ENCODE data around the gene C4orf50.

C4orf50 gene

GRCh38 chr4:5878359-5878758 lies 139.9 kb downstream of the C4orf50 start:
- TF ChIP-seq CTCF (IDR thresholded peaks at IDR 0.05; ENCODE audit: low read depth, low read length) = no peak
- Histone ChIP-seq H3K9me3 (no peaks in the 10 kb centered on the region; the same call in 1 of the 2 replicates), H3K4me1 (no peaks in the 10 kb centered on the region), H3K27me3 (no peaks in the 10 kb centered on the region), H3K36me3 (peaks cover 7% of the 10 kb centered on the region), H3K4me3 (ENCODE audit: low read depth, low read length) (no peak overlapping the region)
- no peak for DNase-seq

- H3K36me3 ChIP-seq = peaks cover 16% of the 10 kb centered on the region
- no peak for TF ChIP-seq CTCF (IDR thresholded peaks at IDR 0.05; ENCODE audit: low read depth, low read length)
- H3K9me3 ChIP-seq = peaks cover 4% of the 10 kb centered on the region; the same call in 1 of the 2 replicates
- H3K27me3 ChIP-seq = no peaks in the 10 kb centered on the region
- no peaks in the 10 kb centered on the region for H3K4me1 ChIP-seq
- DNase-seq = no peak
- no peak overlapping the region for H3K4me3 ChIP-seq (ENCODE audit: low read depth, low read length)
These were observed 140.8 kb downstream of the C4orf50 start for GRCh38 chr4:5877392-5877791.

DNA sequence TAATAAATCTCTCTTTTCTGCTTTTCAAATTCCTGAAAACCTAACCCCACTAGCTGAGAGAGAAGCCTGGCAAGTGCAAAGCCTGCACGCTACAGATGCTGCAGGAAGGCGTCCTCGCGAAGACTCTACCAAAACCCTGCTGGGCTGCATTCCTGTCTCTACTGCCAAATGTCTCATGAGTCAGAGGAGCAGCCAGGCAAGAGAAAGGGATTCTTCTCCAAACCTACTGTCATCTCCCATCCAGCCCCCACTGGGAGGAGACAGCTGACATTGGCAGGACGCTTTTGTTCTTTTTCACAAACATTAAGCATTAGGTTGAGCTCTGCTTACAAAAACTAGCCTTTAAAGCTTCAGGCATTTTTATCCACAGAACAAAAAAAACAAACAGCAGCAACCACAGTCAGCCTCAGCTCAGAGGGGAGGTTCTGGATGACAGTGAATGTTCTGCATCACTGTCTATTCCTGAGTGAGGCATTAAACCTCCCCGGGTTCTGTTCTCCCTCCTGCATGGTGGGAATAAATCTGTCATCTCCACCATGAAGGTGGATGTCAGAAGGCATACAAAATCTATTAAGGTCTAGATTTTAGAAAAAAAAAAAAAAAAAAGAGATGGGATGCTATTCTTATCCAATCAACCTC lies 143.3 kb downstream of the C4orf50 start:
- no peak for TF ChIP-seq CTCF (IDR thresholded peaks at IDR 0.05; ENCODE audit: low read depth, low read length)
- no peak for DNase-seq
- Histone ChIP-seq H3K27me3 (no peaks in the 10 kb centered on the region), H3K9me3 (peaks cover 4% of the 10 kb centered on the region; the same call in 1 of the 2 replicates), H3K36me3 (peaks cover 27% of the 10 kb centered on the region), H3K4me1 (no peaks in the 10 kb centered on the region; the same call in 1 of the 2 replicates), H3K4me3 (ENCODE audit: low read depth, low read length) (no peak overlapping the region)

DNA sequence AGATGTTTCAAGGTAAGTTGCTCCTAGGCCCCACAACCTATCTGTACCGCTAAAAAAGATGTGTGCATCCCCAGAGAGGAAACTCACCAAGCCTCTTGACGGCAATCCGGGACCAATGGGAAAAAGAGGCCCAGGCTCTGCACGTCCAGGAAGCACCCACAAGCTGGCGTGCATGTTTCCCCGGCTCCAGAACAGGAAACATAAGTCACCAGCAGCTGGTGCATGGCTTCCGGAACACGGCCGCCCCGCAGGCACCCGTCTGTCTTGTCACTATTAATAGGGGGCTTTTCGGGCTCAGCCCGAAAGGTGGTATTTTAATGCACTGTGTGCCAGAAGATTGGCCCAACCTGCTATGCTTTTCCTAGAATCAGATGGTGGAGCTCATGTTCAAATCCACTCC lies 147.5 kb downstream of the C4orf50 start:
- peaks cover 47% of the 10 kb centered on the region for H3K36me3 ChIP-seq
- peaks cover 4% of the 10 kb centered on the region; the same call in 1 of the 2 replicates for H3K9me3 ChIP-seq
- H3K4me3 ChIP-seq (ENCODE audit: low read depth, low read length) = no peak overlapping the region
- H3K4me1 ChIP-seq = peaks cover 6% of the 10 kb centered on the region
- DNase-seq = no peak
- no peaks in the 10 kb centered on the region for H3K27me3 ChIP-seq
- TF ChIP-seq CTCF (IDR thresholded peaks at IDR 0.05; ENCODE audit: low read depth, low read length) = no peak

- H3K4me3 ChIP-seq (ENCODE audit: low read depth, low read length) = no peak overlapping the region
- no peaks in the 10 kb centered on the region for H3K27me3 ChIP-seq
- no peak for TF ChIP-seq CTCF (IDR thresholded peaks at IDR 0.05; ENCODE audit: low read depth, low read length)
- H3K36me3 ChIP-seq = peaks cover 52% of the 10 kb centered on the region
- H3K4me1 ChIP-seq = peaks cover 6% of the 10 kb centered on the region
- DNase-seq = no peak
- H3K9me3 ChIP-seq = peaks cover 4% of the 10 kb centered on the region; the same call in 1 of the 2 replicates
These were observed 148.1 kb downstream of the C4orf50 start for GRCh38 chr4:5869966-5870619.

- Histone ChIP-seq H3K4me1 (peaks cover 6% of the 10 kb centered on the region), H3K9me3 (peaks cover under 1% of the 10 kb centered on the region; the same call in 1 of the 2 replicates), H3K36me3 (peaks cover 62% of the 10 kb centered on the region), H3K4me3 (ENCODE audit: low read depth, low read length) (no peak overlapping the region), H3K27me3 (no peaks in the 10 kb centered on the region)
- DNase-seq = no peak
- TF ChIP-seq CTCF (IDR thresholded peaks at IDR 0.05; ENCODE audit: low read depth, low read length) = no peak
These were observed 150.4 kb downstream of the C4orf50 start for GRCh38 chr4:5867866-5868265.
